HepG2 (cell line): ENCODE data around the gene ACAP1. TPM values are rescaled to one million over a fixed set of nuclear protein-coding genes. Genes with fewer than 3 reads are reported as not detected.

ENCODE experiments used
- BORCS8-MEF2B ChIP-seq: sonication (generic); formaldehyde crosslinking; IDR thresholded peaks from 2 replicates; pipeline ENCODE4 v1.8.0; 2022; ENCODE audit warnings: mild to moderate bottlenecking, missing genetic modification reagents
- GZF1 ChIP-seq: sonication (generic); formaldehyde crosslinking; IDR thresholded peaks from 2 replicates; pipeline ENCODE4 v1.5.1; 2020; ENCODE audit warnings: mild to moderate bottlenecking, missing genetic modification reagents
- IRX3 ChIP-seq: sonication (generic); formaldehyde crosslinking; IDR thresholded peaks from 2 replicates; pipeline ENCODE4 v1.8.1; 2023; ENCODE audit warnings: mild to moderate bottlenecking, low read depth, missing genetic modification reagents, borderline replicate concordance
- NPAS2 ChIP-seq: sonication (generic); formaldehyde crosslinking; IDR thresholded peaks from 2 replicates; pipeline ENCODE4 v1.8.0; 2022; ENCODE audit warnings: mild to moderate bottlenecking, missing genetic modification reagents, borderline replicate concordance
- PITX1 ChIP-seq: sonication (generic); formaldehyde crosslinking; IDR thresholded peaks from 2 replicates; pipeline ENCODE4 v1.5.1; 2020; ENCODE audit warnings: mild to moderate bottlenecking, missing genetic modification reagents
- RBM39 ChIP-seq: fragments of 200-400 bp; formaldehyde crosslinking; IDR thresholded peaks from one replicate; pipeline ENCODE4 v1.6.1; 2018; ENCODE audit warnings: antibody characterized with exemption, mild to moderate bottlenecking, low read depth, low read length; ENCODE audit not compliant: poor library complexity, severe bottlenecking
- SP140L ChIP-seq: sonication (generic); formaldehyde crosslinking; IDR thresholded peaks from 2 replicates; pipeline ENCODE4 v1.4.0; 2020; ENCODE audit warnings: missing genetic modification reagents, borderline replicate concordance
- ZNF124 ChIP-seq: sonication (generic); formaldehyde crosslinking; IDR thresholded peaks from 2 replicates; pipeline ENCODE4 v1.4.0; 2020; ENCODE audit warnings: missing genetic modification reagents
- ZNF275 ChIP-seq: sonication (generic); formaldehyde crosslinking; IDR thresholded peaks from 2 replicates; pipeline ENCODE4 v1.8.0; 2022; ENCODE audit warnings: missing genetic modification reagents, mild to moderate bottlenecking, inconsistent platforms, borderline replicate concordance
- ZNF280B ChIP-seq: sonication (generic); formaldehyde crosslinking; IDR thresholded peaks from 2 replicates; pipeline ENCODE4 v1.5.0; 2020; ENCODE audit warnings: missing genetic modification reagents, mild to moderate bottlenecking, borderline replicate concordance
- ZNF335 ChIP-seq: sonication (generic); formaldehyde crosslinking; IDR thresholded peaks from 2 replicates; pipeline ENCODE4 v1.4.0; 2020; ENCODE audit warnings: missing genetic modification reagents
- ZNF383 ChIP-seq: sonication (generic); formaldehyde crosslinking; IDR thresholded peaks from 2 replicates; pipeline ENCODE4 v1.4.0; 2020; ENCODE audit warnings: missing genetic modification reagents, mild to moderate bottlenecking, borderline replicate concordance
- ZNF546 ChIP-seq: sonication (generic); formaldehyde crosslinking; conservative IDR thresholded peaks from 2 replicates; pipeline ENCODE4 v1.8.1; 2023; ENCODE audit warnings: mild to moderate bottlenecking, missing genetic modification reagents
- ZNF563 ChIP-seq: sonication (generic); formaldehyde crosslinking; IDR thresholded peaks from 2 replicates; pipeline ENCODE4 v1.8.0; 2022; ENCODE audit warnings: mild to moderate bottlenecking, moderate library complexity, missing genetic modification reagents
- polyA plus RNA-seq, 8 experiments: library from polyadenylated mRNA; depleted of rRNA in 3 of 8; stranded (reverse) in 7 of 8; unstranded in 1 of 8; fragments of >200 nt; fragmentation: Illumina TruSeq in 4 of 8; extraction: Trizol in 4 of 8; gene quantifications; 2 replicates each; pipeline versions ENCODE4 v1.2.1 to v1.2.3, GENCODE V29; 2011 to 2016; ENCODE audit warnings: low read depth in 4 of 8, missing spikeins in 1 of 8, mixed read lengths in 1 of 8; ENCODE audit not compliant: insufficient read depth in 1 of 8
- total RNA-seq, 5 experiments: library from RNA; depleted of rRNA; stranded (reverse); fragments of >200 nt; fragmentation: Illumina TruSeq; extraction: Trizol; gene quantifications; 2 replicates each; pipeline ENCODE4 v1.2.3, GENCODE V29; 2016; ENCODE audit warnings: low read depth in 1 of 5
- TF ChIP-seq, protein P1 (sequence below): sonication (generic); formaldehyde crosslinking; conservative IDR thresholded peaks from 2 replicates; pipeline ENCODE4 v1.4.0; 2020; ENCODE audit warnings: missing genetic modification reagents
- TF ChIP-seq, protein P2 (sequence below): fragments of 450-650 bp; IDR thresholded peaks from 2 replicates; pipeline ENCODE4 v1.6.1; 2016
- TF ChIP-seq, protein P3 (sequence below): sonication (generic); formaldehyde crosslinking; IDR thresholded peaks from 2 replicates; pipeline ENCODE4 v1.5.0; 2020; ENCODE audit warnings: mild to moderate bottlenecking, missing genetic modification reagents, borderline replicate concordance
- TF ChIP-seq, protein P4 (sequence below): sonication (generic); formaldehyde crosslinking; IDR thresholded peaks from 2 replicates; pipeline ENCODE4 v1.4.0; 2020; ENCODE audit warnings: missing genetic modification reagents

Gene ACAP1
- total and polyA plus RNA-seq, 2 of the 13 experiments (the other 11 are each of a cell fraction or from before 2014, with no cell fraction given), result 1.3 to 2.5 TPM

- TF ChIP-seq, protein P1, sequence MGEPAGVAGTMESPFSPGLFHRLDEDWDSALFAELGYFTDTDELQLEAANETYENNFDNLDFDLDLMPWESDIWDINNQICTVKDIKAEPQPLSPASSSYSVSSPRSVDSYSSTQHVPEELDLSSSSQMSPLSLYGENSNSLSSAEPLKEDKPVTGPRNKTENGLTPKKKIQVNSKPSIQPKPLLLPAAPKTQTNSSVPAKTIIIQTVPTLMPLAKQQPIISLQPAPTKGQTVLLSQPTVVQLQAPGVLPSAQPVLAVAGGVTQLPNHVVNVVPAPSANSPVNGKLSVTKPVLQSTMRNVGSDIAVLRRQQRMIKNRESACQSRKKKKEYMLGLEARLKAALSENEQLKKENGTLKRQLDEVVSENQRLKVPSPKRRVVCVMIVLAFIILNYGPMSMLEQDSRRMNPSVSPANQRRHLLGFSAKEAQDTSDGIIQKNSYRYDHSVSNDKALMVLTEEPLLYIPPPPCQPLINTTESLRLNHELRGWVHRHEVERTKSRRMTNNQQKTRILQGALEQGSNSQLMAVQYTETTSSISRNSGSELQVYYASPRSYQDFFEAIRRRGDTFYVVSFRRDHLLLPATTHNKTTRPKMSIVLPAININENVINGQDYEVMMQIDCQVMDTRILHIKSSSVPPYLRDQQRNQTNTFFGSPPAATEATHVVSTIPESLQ (CRISPR knock-in tag), result no peak
- TF ChIP-seq, protein P2, sequence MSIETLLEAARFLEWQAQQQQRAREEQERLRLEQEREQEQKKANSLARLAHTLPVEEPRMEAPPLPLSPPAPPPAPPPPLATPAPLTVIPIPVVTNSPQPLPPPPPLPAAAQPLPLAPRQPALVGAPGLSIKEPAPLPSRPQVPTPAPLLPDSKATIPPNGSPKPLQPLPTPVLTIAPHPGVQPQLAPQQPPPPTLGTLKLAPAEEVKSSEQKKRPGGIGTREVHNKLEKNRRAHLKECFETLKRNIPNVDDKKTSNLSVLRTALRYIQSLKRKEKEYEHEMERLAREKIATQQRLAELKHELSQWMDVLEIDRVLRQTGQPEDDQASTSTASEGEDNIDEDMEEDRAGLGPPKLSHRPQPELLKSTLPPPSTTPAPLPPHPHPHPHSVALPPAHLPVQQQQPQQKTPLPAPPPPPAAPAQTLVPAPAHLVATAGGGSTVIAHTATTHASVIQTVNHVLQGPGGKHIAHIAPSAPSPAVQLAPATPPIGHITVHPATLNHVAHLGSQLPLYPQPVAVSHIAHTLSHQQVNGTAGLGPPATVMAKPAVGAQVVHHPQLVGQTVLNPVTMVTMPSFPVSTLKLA, result no peak
- TF ChIP-seq SP140L (no peak), ZNF563 (CRISPR knock-in tag) (peak; percentile 73; the same call in 1 of the 2 replicates), GZF1 (CRISPR knock-in tag) (no peak), IRX3 (peak; percentile 85; the same call in 1 of the 2 replicates), ZNF335 (CRISPR knock-in tag) (peak; percentile 73; the same call in 1 of the 2 replicates), ZNF275 (CRISPR knock-in tag) (no peak), NPAS2 (CRISPR knock-in tag) (no peak), ZNF124 (CRISPR knock-in tag) (no peak), ZNF383 (CRISPR knock-in tag) (peak; percentile 85; the same call in 1 of the 2 replicates), RBM39 (no peak), ZNF546 (CRISPR knock-in tag) (peak; percentile 62; the same call in 1 of the 2 replicates), ZNF280B (CRISPR knock-in tag) (no peak), PITX1 (CRISPR knock-in tag) (no peak), BORCS8-MEF2B (peak; percentile 89)
- TF ChIP-seq, protein P3, sequence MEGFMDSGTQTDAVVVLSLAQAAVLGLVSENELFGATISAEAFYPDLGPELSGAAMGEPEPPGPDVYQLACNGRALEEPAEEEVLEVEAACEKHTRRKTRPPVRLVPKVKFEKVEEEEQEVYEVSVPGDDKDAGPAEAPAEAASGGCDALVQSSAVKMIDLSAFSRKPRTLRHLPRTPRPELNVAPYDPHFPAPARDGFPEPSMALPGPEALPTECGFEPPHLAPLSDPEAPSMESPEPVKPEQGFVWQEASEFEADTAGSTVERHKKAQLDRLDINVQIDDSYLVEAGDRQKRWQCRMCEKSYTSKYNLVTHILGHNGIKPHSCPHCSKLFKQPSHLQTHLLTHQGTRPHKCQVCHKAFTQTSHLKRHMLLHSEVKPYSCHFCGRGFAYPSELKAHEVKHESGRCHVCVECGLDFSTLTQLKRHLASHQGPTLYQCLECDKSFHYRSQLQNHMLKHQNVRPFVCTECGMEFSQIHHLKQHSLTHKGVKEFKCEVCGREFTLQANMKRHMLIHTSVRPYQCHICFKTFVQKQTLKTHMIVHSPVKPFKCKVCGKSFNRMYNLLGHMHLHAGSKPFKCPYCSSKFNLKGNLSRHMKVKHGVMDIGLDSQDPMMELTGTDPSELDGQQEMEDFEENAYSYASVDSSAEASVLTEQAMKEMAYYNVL (CRISPR knock-in tag), result no peak
- TF ChIP-seq, protein P4, sequence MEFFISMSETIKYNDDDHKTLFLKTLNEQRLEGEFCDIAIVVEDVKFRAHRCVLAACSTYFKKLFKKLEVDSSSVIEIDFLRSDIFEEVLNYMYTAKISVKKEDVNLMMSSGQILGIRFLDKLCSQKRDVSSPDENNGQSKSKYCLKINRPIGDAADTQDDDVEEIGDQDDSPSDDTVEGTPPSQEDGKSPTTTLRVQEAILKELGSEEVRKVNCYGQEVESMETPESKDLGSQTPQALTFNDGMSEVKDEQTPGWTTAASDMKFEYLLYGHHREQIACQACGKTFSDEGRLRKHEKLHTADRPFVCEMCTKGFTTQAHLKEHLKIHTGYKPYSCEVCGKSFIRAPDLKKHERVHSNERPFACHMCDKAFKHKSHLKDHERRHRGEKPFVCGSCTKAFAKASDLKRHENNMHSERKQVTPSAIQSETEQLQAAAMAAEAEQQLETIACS (CRISPR knock-in tag), result peak; percentile 66
Observed at GRCh38 chr17:7314719-7315569, 21.4 kb upstream of the ACAP1 start, which contains the start of gene GPS2 (continued).
